22Rv1 (cell line): ENCODE results near the gene PPP6R3.

ENCODE experiments used
- CTCF ChIP-seq: fragments of 450-650 bp; IDR thresholded peaks from 2 replicates; pipeline ENCODE4 v1.5.1; 2017; ENCODE audit warnings: mild to moderate bottlenecking
- ZFX ChIP-seq: fragments of 450-650 bp; IDR thresholded peaks from 2 replicates; pipeline ENCODE4 v1.6.1; 2017; ENCODE audit warnings: antibody characterized with exemption, borderline replicate concordance

- no peak for TF ChIP-seq CTCF
- TF ChIP-seq ZFX: no peak
Observed at GRCh38 chr11:68518191-68518590, 57.6 kb downstream of the PPP6R3 start.
